Measurements from ENCODE around the gene SYNE1.

The SYNE1 gene

DNA sequence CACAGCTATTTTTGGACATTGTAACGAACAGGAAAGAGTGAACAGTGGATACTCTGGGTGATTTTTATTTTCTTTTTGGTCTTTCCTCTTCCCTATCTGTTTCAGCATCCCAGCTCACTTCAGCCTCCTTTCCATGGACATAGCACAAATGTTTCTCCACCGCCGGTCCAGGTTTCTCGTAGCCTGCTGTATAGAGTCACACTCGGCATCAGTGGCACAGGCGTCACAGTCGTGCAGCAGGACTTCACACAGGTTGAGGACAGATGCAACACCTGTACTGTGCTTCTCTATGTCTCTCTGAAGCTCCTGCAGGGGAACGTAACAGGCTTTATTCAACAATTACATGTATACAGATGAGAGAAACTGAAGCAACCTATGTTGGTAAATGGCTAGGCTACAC is 481.4 kb downstream of the SYNE1 start:
- in situ Hi-C loops (cut with HindIII; ENCODE audit: low sequenced_read_pairs): no loop called here
- TF ChIP-seq, protein P1, sequence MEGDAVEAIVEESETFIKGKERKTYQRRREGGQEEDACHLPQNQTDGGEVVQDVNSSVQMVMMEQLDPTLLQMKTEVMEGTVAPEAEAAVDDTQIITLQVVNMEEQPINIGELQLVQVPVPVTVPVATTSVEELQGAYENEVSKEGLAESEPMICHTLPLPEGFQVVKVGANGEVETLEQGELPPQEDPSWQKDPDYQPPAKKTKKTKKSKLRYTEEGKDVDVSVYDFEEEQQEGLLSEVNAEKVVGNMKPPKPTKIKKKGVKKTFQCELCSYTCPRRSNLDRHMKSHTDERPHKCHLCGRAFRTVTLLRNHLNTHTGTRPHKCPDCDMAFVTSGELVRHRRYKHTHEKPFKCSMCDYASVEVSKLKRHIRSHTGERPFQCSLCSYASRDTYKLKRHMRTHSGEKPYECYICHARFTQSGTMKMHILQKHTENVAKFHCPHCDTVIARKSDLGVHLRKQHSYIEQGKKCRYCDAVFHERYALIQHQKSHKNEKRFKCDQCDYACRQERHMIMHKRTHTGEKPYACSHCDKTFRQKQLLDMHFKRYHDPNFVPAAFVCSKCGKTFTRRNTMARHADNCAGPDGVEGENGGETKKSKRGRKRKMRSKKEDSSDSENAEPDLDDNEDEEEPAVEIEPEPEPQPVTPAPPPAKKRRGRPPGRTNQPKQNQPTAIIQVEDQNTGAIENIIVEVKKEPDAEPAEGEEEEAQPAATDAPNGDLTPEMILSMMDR (IDR thresholded peaks at IDR 0.05; ENCODE audit: low read depth, low read length, missing control alignments): no peak
- H3K4me3 ChIP-seq (ENCODE audit: low read depth, low read length): no peak overlapping the region
- DNase-seq (ENCODE audit: low read depth): no peak

- no peak overlapping the region for H3K4me3 ChIP-seq (ENCODE audit: low read depth, low read length)
- no peak for DNase-seq (ENCODE audit: low read depth)
These were observed 482.4 kb downstream of the SYNE1 start for GRCh38 chr6:152154559-152155356.

DNA sequence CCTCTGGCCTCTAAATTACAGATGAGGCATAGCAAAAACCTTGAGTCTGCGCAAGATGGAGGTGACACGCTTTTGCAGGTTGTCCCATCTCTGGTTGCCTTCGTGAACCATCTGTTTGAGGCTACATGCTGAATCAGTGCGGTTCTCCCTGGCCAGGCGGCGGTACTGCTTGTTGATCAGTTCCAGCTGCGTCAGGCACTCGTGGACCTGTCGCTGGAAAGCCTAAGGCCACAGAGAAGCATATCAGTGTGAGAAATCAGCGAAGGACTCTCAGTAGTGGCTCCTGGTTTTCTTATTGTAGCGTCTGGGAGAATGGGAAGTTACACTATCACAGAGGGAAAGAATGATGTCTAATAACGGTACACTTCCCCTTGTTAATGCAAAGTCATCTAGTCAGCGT is 485.2 kb downstream of the SYNE1 start:
- TF ChIP-seq, protein P1 (IDR thresholded peaks at IDR 0.05; ENCODE audit: low read depth, low read length, missing control alignments): no peak
- DNase-seq (ENCODE audit: low read depth): no peak
- no peak overlapping the region for H3K4me3 ChIP-seq (ENCODE audit: low read depth, low read length)
- in situ Hi-C loops (cut with HindIII; ENCODE audit: low sequenced_read_pairs): no loop called here

More at GRCh38 chr6:152154559-152155356, 482.4 kb downstream of the SYNE1 start:
- in situ Hi-C loops (cut with HindIII; ENCODE audit: low sequenced_read_pairs): no loop called here
- TF ChIP-seq, protein P1 (IDR thresholded peaks at IDR 0.05; ENCODE audit: low read depth, low read length, missing control alignments): no peak

GRCh38 chr6:152150196-152150595 is 487.0 kb downstream of the SYNE1 start:
- TF ChIP-seq, protein P1 (IDR thresholded peaks at IDR 0.05; ENCODE audit: low read depth, low read length, missing control alignments): no peak
- in situ Hi-C loops (cut with HindIII; ENCODE audit: low sequenced_read_pairs): no loop called here
- no peak for DNase-seq (ENCODE audit: low read depth)
- no peak overlapping the region for H3K4me3 ChIP-seq (ENCODE audit: low read depth, low read length)

- in situ Hi-C loops (cut with HindIII; ENCODE audit: low sequenced_read_pairs): loop anchor here (25.0 kb wide), 1 partner anchor 386 kb away; no protein-coding TSS in a partner anchor
- no peak for DNase-seq (ENCODE audit: low read depth)
- TF ChIP-seq, protein P1 (IDR thresholded peaks at IDR 0.05; ENCODE audit: low read depth, low read length, missing control alignments): no peak
- no peak overlapping the region for H3K4me3 ChIP-seq (ENCODE audit: low read depth, low read length)
These were observed 488.8 kb downstream of the SYNE1 start for GRCh38 chr6:152148412-152148811.

DNA sequence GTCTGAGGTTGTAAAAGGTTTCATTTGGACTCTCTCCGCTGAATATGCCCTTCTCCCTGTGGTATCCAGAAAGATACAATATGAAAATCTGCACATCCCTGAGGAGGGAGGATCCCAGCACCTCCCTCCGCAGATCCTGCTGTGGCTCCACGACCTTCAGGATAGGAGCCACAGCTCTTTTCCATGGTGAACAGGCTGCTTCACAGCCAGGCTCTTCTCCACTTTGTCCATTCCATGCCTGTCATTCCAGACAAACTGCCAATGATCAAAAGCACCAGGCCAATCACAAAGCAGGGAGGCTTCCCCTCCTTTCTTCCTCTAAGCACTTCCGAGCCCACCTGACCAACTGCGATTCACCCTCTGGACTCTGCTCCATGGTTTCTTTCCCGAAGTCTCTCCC is 489.9 kb downstream of the SYNE1 start:
- in situ Hi-C loops (cut with HindIII; ENCODE audit: low sequenced_read_pairs): loop anchor here (25.0 kb wide), 1 partner anchor 385 kb away; no protein-coding TSS in a partner anchor
- H3K4me3 ChIP-seq (ENCODE audit: low read depth, low read length): no peak overlapping the region
- DNase-seq (ENCODE audit: low read depth): no peak
- TF ChIP-seq, protein P1 (IDR thresholded peaks at IDR 0.05; ENCODE audit: low read depth, low read length, missing control alignments): no peak
